ENCODE measurements around the gene BMP6.

DNA sequence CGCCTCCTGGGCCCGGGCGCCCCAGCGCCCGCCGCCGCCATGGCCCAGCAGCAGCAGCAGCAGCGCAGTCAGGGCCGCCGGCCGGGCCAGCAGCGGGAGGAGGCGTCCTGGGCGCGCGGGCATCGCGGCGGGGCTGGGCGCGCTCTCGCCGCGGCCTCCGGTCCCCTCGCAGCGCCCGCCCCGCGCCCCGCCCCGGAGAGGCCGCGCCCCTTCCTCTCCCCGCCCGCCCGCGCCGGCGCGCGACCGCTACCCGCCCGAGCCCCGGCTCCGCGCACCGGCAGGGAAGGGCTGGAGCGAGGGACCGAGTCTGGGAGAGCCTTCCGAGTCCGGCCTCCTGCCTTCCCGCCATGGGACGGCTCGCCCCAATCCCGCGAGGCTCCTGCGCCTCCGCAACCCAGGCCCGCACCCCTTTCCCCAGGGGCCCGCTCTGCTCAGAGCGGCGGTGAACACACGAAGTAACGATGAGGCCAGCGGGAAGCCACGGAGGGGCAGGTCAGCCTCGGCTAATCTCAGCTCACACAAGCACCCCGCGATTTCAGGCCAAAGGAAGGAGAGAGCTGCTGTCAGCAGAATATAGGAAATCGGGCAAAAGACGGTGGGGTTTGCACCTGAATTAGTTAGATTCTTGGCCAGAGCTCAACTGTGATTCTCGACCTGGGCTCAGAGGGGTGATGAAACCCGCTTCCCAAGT, 184.9 kb downstream of the BMP6 start, which contains the start of gene TXNDC5:
- TF ChIP-seq EZH2 (IDR thresholded peaks at IDR 0.05; ENCODE audit: insufficient read depth, poor library complexity, severe bottlenecking) = no peak
- TF ChIP-seq EZH2phosphoT487 (IDR thresholded peaks at IDR 0.05; ENCODE audit: insufficient read depth, low read depth) = no peak
